Activated naive CD4-positive, alpha-beta T cell treated with anti-CD3 and anti-CD28 coated beads, Interleukin-2, amount 50 U/mL, for 24 hours (primary cell): Measurements from ENCODE around the gene FHDC1.

Source experiments
- H3K27ac Mint-ChIP-seq: one replicate; pipeline ENCODE4 v1.8.0; 2021; ENCODE audit warnings: mild to moderate bottlenecking, mixed read lengths
- H3K27me3 Mint-ChIP-seq: one replicate; pipeline ENCODE4 v1.8.0; 2021; ENCODE audit warnings: mixed read lengths
- H3K36me3 Mint-ChIP-seq: one replicate; pipeline ENCODE4 v1.8.0; 2021; ENCODE audit warnings: mixed read lengths
- H3K4me1 Mint-ChIP-seq: one replicate; pipeline ENCODE4 v1.8.0; 2021; ENCODE audit warnings: mixed read lengths
- H3K4me3 Mint-ChIP-seq: one replicate; pipeline ENCODE4 v1.8.0; 2021; ENCODE audit warnings: mild to moderate bottlenecking, mixed read lengths
- H3K9me3 Mint-ChIP-seq: one replicate; pipeline ENCODE4 v1.8.0; 2021; ENCODE audit warnings: mixed read lengths

FHDC1 gene

GRCh38 chr4:152920768-152921167 lies 15.4 kb upstream of the FHDC1 start:
- Mint-ChIP-seq H3K27ac (no peak overlapping the region), H3K27me3 (peaks cover 1% of the 10 kb centered on the region), H3K4me3 (no peak overlapping the region)

DNA sequence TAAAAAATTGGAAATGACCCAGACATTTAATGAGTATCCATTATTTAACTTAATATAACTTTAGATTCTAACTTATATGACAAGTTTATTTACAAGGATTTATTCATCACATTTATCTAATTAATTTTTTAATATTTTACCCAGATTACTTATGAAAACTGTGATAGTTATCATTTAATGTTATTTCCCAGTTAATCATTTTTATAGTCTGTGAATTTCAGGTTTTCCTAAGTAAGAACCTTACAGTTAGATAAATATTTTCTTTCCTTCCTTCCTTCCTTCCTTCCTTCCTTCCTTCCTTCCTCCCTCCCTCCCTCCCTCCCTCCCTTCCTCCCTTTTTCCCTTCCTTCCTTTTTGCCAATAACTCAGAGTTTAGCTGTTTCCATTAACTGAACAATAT lies 14.8 kb upstream of the FHDC1 start:
- Mint-ChIP-seq H3K4me3 (no peak overlapping the region), H3K9me3 (peaks cover 9% of the 10 kb centered on the region), H3K27ac (no peak overlapping the region), H3K27me3 (peaks cover 3% of the 10 kb centered on the region), H3K4me1 (no peaks in the 10 kb centered on the region), H3K36me3 (peaks cover 18% of the 10 kb centered on the region)

More at GRCh38 chr4:152920768-152921167, 15.4 kb upstream of the FHDC1 start:
- H3K36me3 Mint-ChIP-seq: peaks cover 17% of the 10 kb centered on the region
- H3K9me3 Mint-ChIP-seq: peaks cover 9% of the 10 kb centered on the region
- no peaks in the 10 kb centered on the region for H3K4me1 Mint-ChIP-seq

GRCh38 chr4:152925851-152926250 lies 10.3 kb upstream of the FHDC1 start:
- Mint-ChIP-seq H3K9me3 (no peaks in the 10 kb centered on the region), H3K4me1 (no peaks in the 10 kb centered on the region), H3K27ac (no peak overlapping the region), H3K36me3 (peaks cover 8% of the 10 kb centered on the region), H3K27me3 (peaks cover 2% of the 10 kb centered on the region), H3K4me3 (no peak overlapping the region)

- peaks cover 4% of the 10 kb centered on the region for H3K27me3 Mint-ChIP-seq
- no peak overlapping the region for H3K4me3 Mint-ChIP-seq
- H3K36me3 Mint-ChIP-seq: peaks cover 3% of the 10 kb centered on the region
- H3K27ac Mint-ChIP-seq: no peak overlapping the region
- H3K9me3 Mint-ChIP-seq: no peaks in the 10 kb centered on the region
- H3K4me1 Mint-ChIP-seq: no peaks in the 10 kb centered on the region
These were observed 9.2 kb upstream of the FHDC1 start for GRCh38 chr4:152926959-152927358.

- H3K4me3 Mint-ChIP-seq: no peak overlapping the region
- H3K36me3 Mint-ChIP-seq: peaks cover 2% of the 10 kb centered on the region
- H3K27me3 Mint-ChIP-seq: peaks cover 6% of the 10 kb centered on the region
- H3K27ac Mint-ChIP-seq: no peak overlapping the region
- H3K9me3 Mint-ChIP-seq: no peaks in the 10 kb centered on the region
- no peaks in the 10 kb centered on the region for H3K4me1 Mint-ChIP-seq
These were observed 8.4 kb upstream of the FHDC1 start for GRCh38 chr4:152927737-152928136.

GRCh38 chr4:152928286-152928685 lies 7.8 kb upstream of the FHDC1 start:
- no peaks in the 10 kb centered on the region for H3K4me1 Mint-ChIP-seq

GRCh38 chr4:152929888-152930287 lies 6.2 kb upstream of the FHDC1 start:
- H3K27me3 Mint-ChIP-seq: peaks cover 18% of the 10 kb centered on the region
- peaks cover 2% of the 10 kb centered on the region for H3K36me3 Mint-ChIP-seq
- H3K27ac Mint-ChIP-seq: no peak overlapping the region
- H3K9me3 Mint-ChIP-seq: no peaks in the 10 kb centered on the region
- H3K4me1 Mint-ChIP-seq: peaks cover 4% of the 10 kb centered on the region
- H3K4me3 Mint-ChIP-seq: no peak overlapping the region

More at GRCh38 chr4:152928286-152928685, 7.8 kb upstream of the FHDC1 start:
- Mint-ChIP-seq H3K27ac (no peak overlapping the region), H3K27me3 (peaks cover 6% of the 10 kb centered on the region), H3K36me3 (peaks cover 2% of the 10 kb centered on the region), H3K9me3 (no peaks in the 10 kb centered on the region), H3K4me3 (no peak overlapping the region)

DNA sequence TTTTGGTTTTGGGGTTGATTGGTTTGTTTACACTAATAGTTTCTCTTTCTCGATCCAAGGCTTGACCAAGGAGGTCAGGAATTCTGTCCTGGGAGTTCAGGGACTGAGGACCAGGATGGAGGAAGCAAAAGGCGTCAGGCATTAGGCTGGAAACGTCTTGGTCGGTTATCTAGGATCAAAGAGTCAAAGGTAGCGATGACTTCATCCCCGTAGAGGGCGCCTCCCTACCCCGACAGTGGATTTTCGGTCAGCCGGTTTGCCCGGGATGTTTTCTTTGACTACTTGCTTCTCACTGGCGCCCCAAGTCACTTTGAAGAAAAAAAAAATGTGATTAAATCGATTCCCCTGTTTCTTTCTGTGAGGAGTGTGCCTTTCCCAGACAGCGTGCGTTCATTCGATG lies 980 bp upstream of the FHDC1 start:
- H3K27ac Mint-ChIP-seq: no peak overlapping the region
- peaks cover 42% of the 10 kb centered on the region for H3K27me3 Mint-ChIP-seq
- H3K4me3 Mint-ChIP-seq: peak overlapping the region; percentile 81
- no peaks in the 10 kb centered on the region for H3K36me3 Mint-ChIP-seq
- H3K4me1 Mint-ChIP-seq: peaks cover 22% of the 10 kb centered on the region
- no peaks in the 10 kb centered on the region for H3K9me3 Mint-ChIP-seq

GRCh38 chr4:152936446-152937335 lies 568 bp downstream of the FHDC1 start:
- Mint-ChIP-seq H3K27me3 (peaks cover 42% of the 10 kb centered on the region), H3K27ac (no peak overlapping the region), H3K36me3 (no peaks in the 10 kb centered on the region), H3K4me1 (peaks cover 22% of the 10 kb centered on the region), H3K9me3 (no peaks in the 10 kb centered on the region), H3K4me3 (peak overlapping the region; percentile 49)

DNA sequence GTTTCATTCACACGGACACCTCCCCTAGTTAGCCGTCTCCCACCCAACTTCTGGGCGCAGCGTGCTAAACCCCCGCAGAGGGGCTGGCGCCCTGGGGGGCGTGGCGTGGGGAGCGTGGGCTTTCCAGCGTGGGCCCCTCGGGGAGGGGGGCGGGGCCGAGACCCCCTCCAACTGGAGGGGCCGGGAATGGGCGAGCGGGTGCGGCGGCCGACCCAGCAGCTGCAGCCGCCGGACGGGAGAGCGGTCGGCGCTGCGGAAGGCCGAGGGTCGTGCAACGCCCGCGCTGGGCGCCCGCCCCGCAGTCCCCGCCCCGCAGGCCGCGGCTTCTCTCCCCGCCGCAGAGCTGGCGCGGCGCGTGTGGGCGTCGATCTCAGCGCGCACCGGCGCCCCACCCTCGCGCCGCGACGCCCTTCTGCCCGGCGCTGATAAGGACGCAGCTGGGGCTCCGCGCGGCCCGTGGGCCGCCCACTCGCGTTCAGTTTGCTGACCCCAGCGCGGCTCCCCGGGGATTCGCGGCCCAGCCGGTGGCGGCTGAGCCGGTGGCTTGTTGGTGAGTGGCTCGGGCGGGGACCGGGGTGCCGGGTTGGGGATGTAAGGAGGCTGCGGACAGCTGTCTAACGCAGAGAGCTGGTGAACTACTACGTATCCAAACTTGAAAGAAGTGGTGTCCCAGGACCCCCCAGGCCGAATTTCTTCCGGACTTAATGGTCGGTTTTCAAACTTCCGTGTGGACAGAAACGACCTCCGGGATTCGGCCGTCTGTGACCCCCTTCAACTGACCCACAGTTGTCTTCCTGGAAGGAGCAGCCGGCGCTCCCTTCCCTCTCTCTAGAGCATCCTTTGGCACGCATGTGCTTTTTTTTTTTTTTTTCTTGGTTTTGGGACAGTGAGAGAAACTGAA lies 1.5 kb downstream of the FHDC1 start:
- Mint-ChIP-seq H3K27me3 (peaks cover 42% of the 10 kb centered on the region), H3K4me3 (peak overlapping the region; percentile 78)

GRCh38 chr4:152938237-152938947 lies 2.3 kb downstream of the FHDC1 start:
- peak overlapping the region; percentile 33 for H3K27ac Mint-ChIP-seq
- peaks cover 41% of the 10 kb centered on the region for H3K27me3 Mint-ChIP-seq
- H3K9me3 Mint-ChIP-seq: no peaks in the 10 kb centered on the region
- H3K36me3 Mint-ChIP-seq: no peaks in the 10 kb centered on the region
- peak overlapping the region; percentile 78 for H3K4me3 Mint-ChIP-seq
- peaks cover 22% of the 10 kb centered on the region for H3K4me1 Mint-ChIP-seq

More for the DNA sequence above, 1.5 kb downstream of the FHDC1 start:
- H3K4me1 Mint-ChIP-seq: peaks cover 22% of the 10 kb centered on the region
- H3K27ac Mint-ChIP-seq: no peak overlapping the region
- no peaks in the 10 kb centered on the region for H3K36me3 Mint-ChIP-seq
- H3K9me3 Mint-ChIP-seq: no peaks in the 10 kb centered on the region

GRCh38 chr4:152939621-152940020 lies 3.5 kb downstream of the FHDC1 start:
- peaks cover 31% of the 10 kb centered on the region for H3K27me3 Mint-ChIP-seq

DNA sequence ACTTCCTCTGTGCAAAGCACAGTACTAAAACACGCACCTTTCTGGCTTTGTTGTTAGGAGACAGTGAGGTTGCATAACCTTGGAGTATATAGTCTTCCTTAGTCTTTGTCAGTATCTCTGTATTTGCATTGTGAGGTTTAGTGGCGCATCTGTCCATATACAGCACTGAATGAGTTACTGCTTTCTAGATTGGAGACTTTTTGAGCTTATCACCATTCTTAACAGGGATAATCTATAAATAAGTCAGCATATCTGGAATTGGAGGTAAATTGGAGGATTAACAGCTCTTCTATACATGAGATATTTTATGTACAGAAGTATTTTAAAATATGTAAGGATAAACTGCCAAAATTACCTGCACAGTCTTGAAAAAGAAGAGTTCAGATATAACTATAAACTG lies 4.3 kb downstream of the FHDC1 start:
- H3K9me3 Mint-ChIP-seq: no peaks in the 10 kb centered on the region
- H3K27ac Mint-ChIP-seq: no peak overlapping the region
- H3K4me1 Mint-ChIP-seq: peaks cover 12% of the 10 kb centered on the region
- no peak overlapping the region for H3K4me3 Mint-ChIP-seq
- no peaks in the 10 kb centered on the region for H3K36me3 Mint-ChIP-seq
- peaks cover 23% of the 10 kb centered on the region for H3K27me3 Mint-ChIP-seq

More at GRCh38 chr4:152939621-152940020, 3.5 kb downstream of the FHDC1 start:
- H3K9me3 Mint-ChIP-seq: no peaks in the 10 kb centered on the region
- H3K27ac Mint-ChIP-seq: no peak overlapping the region
- peaks cover 19% of the 10 kb centered on the region for H3K4me1 Mint-ChIP-seq
- no peaks in the 10 kb centered on the region for H3K36me3 Mint-ChIP-seq
- no peak overlapping the region for H3K4me3 Mint-ChIP-seq

- Mint-ChIP-seq H3K27me3 (peaks cover 20% of the 10 kb centered on the region), H3K27ac (no peak overlapping the region), H3K36me3 (no peaks in the 10 kb centered on the region), H3K4me1 (peaks cover 8% of the 10 kb centered on the region), H3K9me3 (no peaks in the 10 kb centered on the region), H3K4me3 (no peak overlapping the region)
These were observed 5.3 kb downstream of the FHDC1 start for GRCh38 chr4:152941411-152941810.

GRCh38 chr4:152942346-152942745 lies 6.2 kb downstream of the FHDC1 start:
- no peaks in the 10 kb centered on the region for H3K36me3 Mint-ChIP-seq
- H3K9me3 Mint-ChIP-seq: no peaks in the 10 kb centered on the region
- no peak overlapping the region for H3K27ac Mint-ChIP-seq

More at GRCh38 chr4:152942346-152942745, 6.2 kb downstream of the FHDC1 start:
- Mint-ChIP-seq H3K27me3 (peaks cover 23% of the 10 kb centered on the region), H3K4me3 (no peak overlapping the region), H3K4me1 (peaks cover 8% of the 10 kb centered on the region)
